GM23338 (cell line): ENCODE measurements around the gene TGFB1. TPM values are rescaled to one million over a fixed set of nuclear protein-coding genes. Genes with fewer than 3 reads are reported as not detected.
"Not testable (repeated sequence)": the region's sequence is repeated elsewhere in the genome, so short reads cannot be mapped to it uniquely, and the experiment has no call there.

Experiments used
- ATAC-seq: fragments of 200-7000 bp; cut with Tn5 transposase; 3 replicates; pipeline ENCODE4 v1.9.1; 2020
- DNase-seq: peaks from one replicate; pipeline ENCODE4 v3.0.0-alpha.2; 2015; ENCODE audit warnings: low spot score
- H2AFZ ChIP-seq: fragments of 200-600 bp; sonication (generic); 2 replicates; pipeline ENCODE4 v1.8.0; 2016; ENCODE audit warnings: antibody characterized with exemption, mild to moderate bottlenecking, moderate library complexity
- H3F3A ChIP-seq: fragments of 200-600 bp; sonication (generic); replicated peaks from 2 replicates; pipeline ENCODE4 v1.8.0; 2017; ENCODE audit warnings: antibody characterized with exemption, mixed run types, low read depth
- H3K27ac ChIP-seq: fragments of 200-600 bp; sonication (generic); 2 replicates; pipeline ENCODE4 v1.6.1; 2016; ENCODE audit warnings: low read depth
- H3K27me3 ChIP-seq: fragments of 200-600 bp; sonication (generic); 2 replicates; pipeline ENCODE4 v1.8.0; 2016; ENCODE audit warnings: mild to moderate bottlenecking, mixed run types, moderate library complexity; ENCODE audit not compliant: insufficient read depth
- H3K36me3 ChIP-seq: fragments of 200-600 bp; sonication (generic); 2 replicates; pipeline ENCODE4 v1.8.0; 2016; ENCODE audit warnings: mild to moderate bottlenecking; ENCODE audit not compliant: insufficient read depth
- H3K4me1 ChIP-seq: fragments of 200-600 bp; sonication (generic); 2 replicates; pipeline ENCODE4 v1.8.0; 2016; ENCODE audit warnings: mild to moderate bottlenecking, moderate library complexity; ENCODE audit not compliant: insufficient read depth
- H3K4me2 ChIP-seq: fragments of 200-600 bp; sonication (generic); 2 replicates; pipeline ENCODE4 v1.7.1; 2017; ENCODE audit warnings: mixed run types
- H3K4me3 ChIP-seq: fragments of 200-600 bp; sonication (generic); 2 replicates; pipeline ENCODE4 v1.6.1; 2016; ENCODE audit warnings: mixed run types
- H3K79me2 ChIP-seq: fragments of 200-600 bp; sonication (generic); replicated peaks from 2 replicates; pipeline ENCODE4 v1.8.0; 2017; ENCODE audit warnings: mild to moderate bottlenecking; ENCODE audit not compliant: insufficient read depth
- H3K9me2 ChIP-seq: fragments of 200-600 bp; sonication (generic); 2 replicates; pipeline ENCODE4 v1.8.0; 2017; ENCODE audit not compliant: insufficient read depth
- H4K20me1 ChIP-seq: fragments of 200-600 bp; sonication (generic); replicated peaks from 2 replicates; pipeline ENCODE4 v1.8.0; 2017; ENCODE audit warnings: mild to moderate bottlenecking; ENCODE audit not compliant: insufficient read depth
- H3K27ac Mint-ChIP-seq: 2 replicates; pipeline ENCODE4 v1.8.0; 2020; ENCODE audit warnings: inconsistent platforms, mild to moderate bottlenecking, moderate library complexity, mixed read lengths
- H3K27me3 Mint-ChIP-seq: 3 replicates; pipeline ENCODE4 v1.8.0; 2022; ENCODE audit warnings: low read depth, mild to moderate bottlenecking, moderate library complexity, mixed read lengths, inconsistent platforms; ENCODE audit not compliant: insufficient read depth, poor library complexity
- H3K36me3 Mint-ChIP-seq: 3 replicates; pipeline ENCODE4 v1.8.0; 2021; ENCODE audit warnings: low read depth, mild to moderate bottlenecking, inconsistent platforms, moderate library complexity, mixed read lengths
- H3K4me1 Mint-ChIP-seq: 3 replicates; pipeline ENCODE4 v1.8.0; 2020; ENCODE audit warnings: mild to moderate bottlenecking, inconsistent platforms, mixed read lengths
- H3K4me3 Mint-ChIP-seq: 3 replicates; pipeline ENCODE4 v1.8.0; 2021; ENCODE audit warnings: moderate library complexity, mild to moderate bottlenecking, inconsistent platforms, mixed read lengths
- H3K9me3 Mint-ChIP-seq: 3 replicates; pipeline ENCODE4 v1.8.0; 2020; ENCODE audit warnings: moderate library complexity, mild to moderate bottlenecking, inconsistent platforms, mixed read lengths
- CREB1 ChIP-seq: fragments of 250-450 bp; sonication (Bioruptor Pico); IDR thresholded peaks from 2 replicates; pipeline ENCODE4 v1.5.0; 2020; ENCODE audit warnings: low read depth, mild to moderate bottlenecking, moderate library complexity
- EZH2phosphoT487 ChIP-seq: fragments of 200-600 bp; sonication (generic); IDR thresholded peaks from one replicate; pipeline ENCODE4 v1.8.1; 2018; ENCODE audit warnings: antibody characterized with exemption; ENCODE audit not compliant: unreplicated experiment
- POLR2AphosphoS5 ChIP-seq: IDR thresholded peaks from 2 replicates; pipeline ENCODE4 v1.6.1; 2016; ENCODE audit warnings: antibody characterized with exemption, low read depth
- polyA plus RNA-seq: library from polyadenylated mRNA; unstranded; fragments of >200 nt; fragmentation: Nextera tagmentation; extraction: Ambion mirVana; gene quantifications from 2 replicates; pipeline ENCODE4 v1.2.1, GENCODE V29; 2016
- total RNA-seq: library from RNA; depleted of rRNA; stranded (reverse); fragments of >200 nt; shearing (Covaris generic); gene quantifications from 2 replicates; pipeline ENCODE4 v1.2.3, GENCODE V29; 2014
- TF ChIP-seq, protein P1 (sequence below): IDR thresholded peaks from 2 replicates; pipeline ENCODE4 v1.6.1; 2016; ENCODE audit warnings: antibody characterized with exemption

The TGFB1 gene
- total and polyA plus RNA-seq, 2 experiments from 2014 or later: 0.99 to 7.9 TPM

DNA sequence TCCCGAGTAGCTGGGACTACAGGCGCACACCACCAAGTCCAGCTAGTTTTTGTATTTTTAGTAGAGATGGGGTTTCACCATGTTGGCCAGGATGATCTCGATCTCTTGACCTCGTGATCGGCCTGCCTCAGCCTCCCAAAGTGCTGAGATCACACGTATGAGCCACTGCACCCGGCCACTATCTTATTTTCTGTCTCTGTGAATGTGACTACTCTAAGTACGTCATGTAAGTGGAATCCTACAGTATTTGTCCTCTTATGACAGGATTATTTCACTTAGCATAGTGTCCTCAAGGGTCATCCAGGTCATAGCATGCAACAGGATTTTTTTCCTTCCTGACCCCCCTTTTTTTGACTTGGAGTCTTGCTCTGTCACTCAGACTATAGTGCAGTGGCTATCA, 17.8 kb upstream of the TGFB1 start:
- no peaks in the 10 kb centered on the region for H3K9me3 Mint-ChIP-seq
- DNase-seq: no peak
- H3K27me3 ChIP-seq: no peaks in the 10 kb centered on the region

DNA sequence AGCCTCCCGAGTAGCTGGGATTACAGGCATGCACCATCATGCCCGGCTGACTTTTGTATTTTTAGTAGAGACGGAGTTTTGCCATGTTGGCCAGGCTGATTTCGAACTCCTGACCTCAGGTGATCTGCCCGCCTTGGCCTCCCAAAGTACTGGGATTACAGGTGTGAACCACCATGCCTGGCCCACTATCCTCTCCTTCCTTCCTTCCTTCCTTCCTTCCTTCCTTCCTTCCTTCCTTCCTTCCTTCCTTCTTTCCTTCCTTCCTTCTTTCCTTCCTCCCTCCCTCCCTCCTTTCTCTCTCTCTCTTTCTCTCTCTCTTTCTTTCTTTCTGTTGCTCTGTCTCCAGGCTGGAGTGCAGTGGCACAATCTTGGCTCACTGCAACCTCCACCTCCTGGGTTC, 17.4 kb upstream of the TGFB1 start:
- H3K4me3 ChIP-seq, H3K4me1 Mint-ChIP-seq, H3K4me3 Mint-ChIP-seq, H3K27ac ChIP-seq, H3K4me2 ChIP-seq, H3K27me3 ChIP-seq, ATAC-seq, H3K36me3 ChIP-seq, H3K79me2 ChIP-seq, H3K9me3 Mint-ChIP-seq, H3K36me3 Mint-ChIP-seq, H2AFZ ChIP-seq, H3F3A ChIP-seq, H3K4me1 ChIP-seq, H3K27ac Mint-ChIP-seq, DNase-seq, H4K20me1 ChIP-seq, H3K9me2 ChIP-seq: not testable (repeated sequence)
- H3K27me3 Mint-ChIP-seq: peaks cover 11% of the 10 kb centered on the region

More for the DNA sequence above, 17.8 kb upstream of the TGFB1 start:
- Histone ChIP-seq H3K4me1 (no peaks in the 10 kb centered on the region), H3F3A (no peaks in the 10 kb centered on the region), H3K4me3 (no peak overlapping the region), H3K79me2 (no peaks in the 10 kb centered on the region), H4K20me1 (no peaks in the 10 kb centered on the region), H3K4me2 (no peak overlapping the region), H3K36me3 (no peaks in the 10 kb centered on the region), H3K27ac (0 out of 2 replicates have a peak overlapping the region, but pooled peaks have one; percentile 32), H2AFZ (no peak overlapping the region), H3K9me2 (no peaks in the 10 kb centered on the region)
- no peak for ATAC-seq
- peak overlapping the region; percentile 15; the same call in 1 of the 2 replicates for H3K27ac Mint-ChIP-seq
- H3K4me3 Mint-ChIP-seq: no peak overlapping the region
- peaks cover 4% of the 10 kb centered on the region; the same call in 2 of the 3 replicates for H3K4me1 Mint-ChIP-seq
- H3K27me3 Mint-ChIP-seq: peaks cover 11% of the 10 kb centered on the region
- TF ChIP-seq CREB1 (CRISPR knock-in tag): no peak
- no peak for TF ChIP-seq POLR2AphosphoS5
- TF ChIP-seq, protein P1, sequence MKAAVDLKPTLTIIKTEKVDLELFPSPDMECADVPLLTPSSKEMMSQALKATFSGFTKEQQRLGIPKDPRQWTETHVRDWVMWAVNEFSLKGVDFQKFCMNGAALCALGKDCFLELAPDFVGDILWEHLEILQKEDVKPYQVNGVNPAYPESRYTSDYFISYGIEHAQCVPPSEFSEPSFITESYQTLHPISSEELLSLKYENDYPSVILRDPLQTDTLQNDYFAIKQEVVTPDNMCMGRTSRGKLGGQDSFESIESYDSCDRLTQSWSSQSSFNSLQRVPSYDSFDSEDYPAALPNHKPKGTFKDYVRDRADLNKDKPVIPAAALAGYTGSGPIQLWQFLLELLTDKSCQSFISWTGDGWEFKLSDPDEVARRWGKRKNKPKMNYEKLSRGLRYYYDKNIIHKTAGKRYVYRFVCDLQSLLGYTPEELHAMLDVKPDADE: no peak
- no peaks in the 10 kb centered on the region for H3K36me3 Mint-ChIP-seq

DNA sequence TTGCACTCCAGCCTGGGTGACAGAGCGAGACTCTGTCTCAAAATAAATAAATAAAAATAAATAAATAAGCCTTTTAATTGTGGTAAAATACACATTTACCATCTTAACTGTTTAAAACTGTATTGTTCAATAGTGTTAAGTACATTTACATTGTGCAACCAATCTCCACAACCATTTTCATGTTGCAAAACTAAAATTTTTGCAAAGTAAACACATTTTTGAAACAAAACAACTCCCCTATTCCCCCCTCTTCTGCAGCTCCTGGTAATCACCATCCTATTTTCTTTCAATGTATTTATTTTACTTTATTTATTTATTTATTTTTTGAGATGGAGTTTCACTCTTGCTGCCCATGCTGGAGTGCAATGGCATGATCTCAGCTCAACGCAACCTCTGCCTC, 16.0 kb upstream of the TGFB1 start:
- DNase-seq (no peak), ATAC-seq (no peak)
- Mint-ChIP-seq H3K27ac (no peak overlapping the region), H3K9me3 (no peaks in the 10 kb centered on the region), H3K4me1 (peaks cover 3% of the 10 kb centered on the region; the same call in 1 of the 3 replicates), H3K4me3 (no peak overlapping the region), H3K27me3 (peaks cover 6% of the 10 kb centered on the region), H3K36me3 (no peaks in the 10 kb centered on the region)
- no peak for TF ChIP-seq EZH2phosphoT487
- H3K79me2 ChIP-seq: peaks cover 6% of the 10 kb centered on the region; the same call in 1 of the 2 replicates
- no peak overlapping the region for H3K4me3 ChIP-seq
- no peaks in the 10 kb centered on the region for H3K4me1 ChIP-seq
- H2AFZ ChIP-seq: no peak overlapping the region
- no peaks in the 10 kb centered on the region for H3F3A ChIP-seq
- no peak overlapping the region for H3K27ac ChIP-seq
- H3K4me2 ChIP-seq: no peak overlapping the region
- H3K36me3 ChIP-seq: no peaks in the 10 kb centered on the region
- no peaks in the 10 kb centered on the region for H3K27me3 ChIP-seq
- H3K9me2 ChIP-seq: 0 out of 2 replicates have a peak, but pooled peaks cover 4% of the 10 kb centered on the region
- no peaks in the 10 kb centered on the region for H4K20me1 ChIP-seq
